Measurements from ENCODE around the gene IFT81. TPM values are rescaled to one million over a fixed set of nuclear protein-coding genes. Genes with fewer than 3 reads are reported as not detected.
A peak's percentile ranks its signal among the peaks of the same experiment; 100 is the strongest.

The IFT81 gene
- total and polyA plus RNA-seq, 2 experiments from 2014 or later, result 17.5 to 22.3 TPM

DNA sequence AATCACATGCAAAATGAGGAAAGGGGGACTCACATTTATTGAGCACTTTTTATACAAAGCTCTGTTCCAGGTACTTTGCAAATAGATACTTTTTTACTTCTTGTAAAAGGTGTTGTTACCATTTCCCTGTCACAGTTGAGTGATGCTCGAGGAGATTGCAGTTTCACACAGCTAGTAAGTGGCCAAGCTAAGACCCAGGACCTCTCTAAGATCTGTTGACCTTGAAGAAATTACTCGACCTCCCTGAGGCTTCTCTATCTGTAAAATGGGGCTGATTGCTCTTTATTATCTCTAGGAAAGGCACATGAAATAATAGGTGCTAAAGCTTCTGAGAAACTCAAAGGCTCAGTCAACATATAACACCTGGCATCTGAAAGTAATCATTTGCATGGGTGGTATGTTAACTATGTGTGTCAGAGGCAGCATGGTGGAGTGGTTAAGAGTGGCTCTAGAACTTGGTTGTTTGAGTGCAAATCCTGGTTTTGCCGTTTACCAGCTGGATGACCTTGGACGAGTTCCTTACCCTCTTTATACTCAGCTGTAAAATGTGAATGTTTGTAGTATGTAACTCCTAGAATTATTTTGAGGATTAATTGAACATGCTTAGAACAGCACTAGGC is 41.5 kb downstream of the IFT81 start:
- Histone ChIP-seq H3K4me2 (no peak overlapping the region), H3K36me3 (ENCODE audit: insufficient read depth) (no peaks in the 10 kb centered on the region), H3K9me2 (ENCODE audit: insufficient read depth) (no peaks in the 10 kb centered on the region), H3K27me3 (ENCODE audit: insufficient read depth) (no peaks in the 10 kb centered on the region), H3K79me2 (replicated peaks; ENCODE audit: insufficient read depth) (no peaks in the 10 kb centered on the region), H3K4me3 (no peak overlapping the region), H4K20me1 (replicated peaks; ENCODE audit: insufficient read depth) (no peaks in the 10 kb centered on the region), H2AFZ (no peak overlapping the region), H3K4me1 (ENCODE audit: insufficient read depth) (peaks cover 14% of the 10 kb centered on the region; the same call in 1 of the 2 replicates), H3F3A (replicated peaks; ENCODE audit: low read depth) (no peaks in the 10 kb centered on the region), H3K27ac (ENCODE audit: low read depth) (peak overlapping the region; percentile 47)
- H3K4me3 Mint-ChIP-seq, result no peak overlapping the region
- H3K9me3 Mint-ChIP-seq, result no peaks in the 10 kb centered on the region
- TF ChIP-seq JUNB (IDR thresholded peaks at IDR 0.05; ENCODE audit: unreplicated experiment) (no peak), ZNF331 (CRISPR knock-in tag; IDR thresholded peaks at IDR 0.05; ENCODE audit: low read depth) (no peak), CREB1 (CRISPR knock-in tag; IDR thresholded peaks at IDR 0.05; ENCODE audit: low read depth) (no peak), ZNF114 (CRISPR knock-in tag; IDR thresholded peaks at IDR 0.05) (no peak), NANOG (IDR thresholded peaks at IDR 0.05; ENCODE audit: borderline replicate concordance) (no peak), STAT1 (IDR thresholded peaks at IDR 0.05; ENCODE audit: unreplicated experiment) (no peak), POLR2AphosphoS5 (IDR thresholded peaks at IDR 0.05; ENCODE audit: low read depth) (no peak), EZH2phosphoT487 (IDR thresholded peaks at IDR 0.05; ENCODE audit: unreplicated experiment) (no peak), EZH2 (IDR thresholded peaks at IDR 0.05; ENCODE audit: low read depth, unreplicated experiment) (no peak)
- TF ChIP-seq, protein P1, sequence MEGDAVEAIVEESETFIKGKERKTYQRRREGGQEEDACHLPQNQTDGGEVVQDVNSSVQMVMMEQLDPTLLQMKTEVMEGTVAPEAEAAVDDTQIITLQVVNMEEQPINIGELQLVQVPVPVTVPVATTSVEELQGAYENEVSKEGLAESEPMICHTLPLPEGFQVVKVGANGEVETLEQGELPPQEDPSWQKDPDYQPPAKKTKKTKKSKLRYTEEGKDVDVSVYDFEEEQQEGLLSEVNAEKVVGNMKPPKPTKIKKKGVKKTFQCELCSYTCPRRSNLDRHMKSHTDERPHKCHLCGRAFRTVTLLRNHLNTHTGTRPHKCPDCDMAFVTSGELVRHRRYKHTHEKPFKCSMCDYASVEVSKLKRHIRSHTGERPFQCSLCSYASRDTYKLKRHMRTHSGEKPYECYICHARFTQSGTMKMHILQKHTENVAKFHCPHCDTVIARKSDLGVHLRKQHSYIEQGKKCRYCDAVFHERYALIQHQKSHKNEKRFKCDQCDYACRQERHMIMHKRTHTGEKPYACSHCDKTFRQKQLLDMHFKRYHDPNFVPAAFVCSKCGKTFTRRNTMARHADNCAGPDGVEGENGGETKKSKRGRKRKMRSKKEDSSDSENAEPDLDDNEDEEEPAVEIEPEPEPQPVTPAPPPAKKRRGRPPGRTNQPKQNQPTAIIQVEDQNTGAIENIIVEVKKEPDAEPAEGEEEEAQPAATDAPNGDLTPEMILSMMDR (conservative IDR thresholded peaks at IDR 0.05; ENCODE audit: low read depth in 2 of 2), result no peak
- TF ChIP-seq, protein P2, sequence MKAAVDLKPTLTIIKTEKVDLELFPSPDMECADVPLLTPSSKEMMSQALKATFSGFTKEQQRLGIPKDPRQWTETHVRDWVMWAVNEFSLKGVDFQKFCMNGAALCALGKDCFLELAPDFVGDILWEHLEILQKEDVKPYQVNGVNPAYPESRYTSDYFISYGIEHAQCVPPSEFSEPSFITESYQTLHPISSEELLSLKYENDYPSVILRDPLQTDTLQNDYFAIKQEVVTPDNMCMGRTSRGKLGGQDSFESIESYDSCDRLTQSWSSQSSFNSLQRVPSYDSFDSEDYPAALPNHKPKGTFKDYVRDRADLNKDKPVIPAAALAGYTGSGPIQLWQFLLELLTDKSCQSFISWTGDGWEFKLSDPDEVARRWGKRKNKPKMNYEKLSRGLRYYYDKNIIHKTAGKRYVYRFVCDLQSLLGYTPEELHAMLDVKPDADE (IDR thresholded peaks at IDR 0.05), result no peak
- TF ChIP-seq, protein P3, sequence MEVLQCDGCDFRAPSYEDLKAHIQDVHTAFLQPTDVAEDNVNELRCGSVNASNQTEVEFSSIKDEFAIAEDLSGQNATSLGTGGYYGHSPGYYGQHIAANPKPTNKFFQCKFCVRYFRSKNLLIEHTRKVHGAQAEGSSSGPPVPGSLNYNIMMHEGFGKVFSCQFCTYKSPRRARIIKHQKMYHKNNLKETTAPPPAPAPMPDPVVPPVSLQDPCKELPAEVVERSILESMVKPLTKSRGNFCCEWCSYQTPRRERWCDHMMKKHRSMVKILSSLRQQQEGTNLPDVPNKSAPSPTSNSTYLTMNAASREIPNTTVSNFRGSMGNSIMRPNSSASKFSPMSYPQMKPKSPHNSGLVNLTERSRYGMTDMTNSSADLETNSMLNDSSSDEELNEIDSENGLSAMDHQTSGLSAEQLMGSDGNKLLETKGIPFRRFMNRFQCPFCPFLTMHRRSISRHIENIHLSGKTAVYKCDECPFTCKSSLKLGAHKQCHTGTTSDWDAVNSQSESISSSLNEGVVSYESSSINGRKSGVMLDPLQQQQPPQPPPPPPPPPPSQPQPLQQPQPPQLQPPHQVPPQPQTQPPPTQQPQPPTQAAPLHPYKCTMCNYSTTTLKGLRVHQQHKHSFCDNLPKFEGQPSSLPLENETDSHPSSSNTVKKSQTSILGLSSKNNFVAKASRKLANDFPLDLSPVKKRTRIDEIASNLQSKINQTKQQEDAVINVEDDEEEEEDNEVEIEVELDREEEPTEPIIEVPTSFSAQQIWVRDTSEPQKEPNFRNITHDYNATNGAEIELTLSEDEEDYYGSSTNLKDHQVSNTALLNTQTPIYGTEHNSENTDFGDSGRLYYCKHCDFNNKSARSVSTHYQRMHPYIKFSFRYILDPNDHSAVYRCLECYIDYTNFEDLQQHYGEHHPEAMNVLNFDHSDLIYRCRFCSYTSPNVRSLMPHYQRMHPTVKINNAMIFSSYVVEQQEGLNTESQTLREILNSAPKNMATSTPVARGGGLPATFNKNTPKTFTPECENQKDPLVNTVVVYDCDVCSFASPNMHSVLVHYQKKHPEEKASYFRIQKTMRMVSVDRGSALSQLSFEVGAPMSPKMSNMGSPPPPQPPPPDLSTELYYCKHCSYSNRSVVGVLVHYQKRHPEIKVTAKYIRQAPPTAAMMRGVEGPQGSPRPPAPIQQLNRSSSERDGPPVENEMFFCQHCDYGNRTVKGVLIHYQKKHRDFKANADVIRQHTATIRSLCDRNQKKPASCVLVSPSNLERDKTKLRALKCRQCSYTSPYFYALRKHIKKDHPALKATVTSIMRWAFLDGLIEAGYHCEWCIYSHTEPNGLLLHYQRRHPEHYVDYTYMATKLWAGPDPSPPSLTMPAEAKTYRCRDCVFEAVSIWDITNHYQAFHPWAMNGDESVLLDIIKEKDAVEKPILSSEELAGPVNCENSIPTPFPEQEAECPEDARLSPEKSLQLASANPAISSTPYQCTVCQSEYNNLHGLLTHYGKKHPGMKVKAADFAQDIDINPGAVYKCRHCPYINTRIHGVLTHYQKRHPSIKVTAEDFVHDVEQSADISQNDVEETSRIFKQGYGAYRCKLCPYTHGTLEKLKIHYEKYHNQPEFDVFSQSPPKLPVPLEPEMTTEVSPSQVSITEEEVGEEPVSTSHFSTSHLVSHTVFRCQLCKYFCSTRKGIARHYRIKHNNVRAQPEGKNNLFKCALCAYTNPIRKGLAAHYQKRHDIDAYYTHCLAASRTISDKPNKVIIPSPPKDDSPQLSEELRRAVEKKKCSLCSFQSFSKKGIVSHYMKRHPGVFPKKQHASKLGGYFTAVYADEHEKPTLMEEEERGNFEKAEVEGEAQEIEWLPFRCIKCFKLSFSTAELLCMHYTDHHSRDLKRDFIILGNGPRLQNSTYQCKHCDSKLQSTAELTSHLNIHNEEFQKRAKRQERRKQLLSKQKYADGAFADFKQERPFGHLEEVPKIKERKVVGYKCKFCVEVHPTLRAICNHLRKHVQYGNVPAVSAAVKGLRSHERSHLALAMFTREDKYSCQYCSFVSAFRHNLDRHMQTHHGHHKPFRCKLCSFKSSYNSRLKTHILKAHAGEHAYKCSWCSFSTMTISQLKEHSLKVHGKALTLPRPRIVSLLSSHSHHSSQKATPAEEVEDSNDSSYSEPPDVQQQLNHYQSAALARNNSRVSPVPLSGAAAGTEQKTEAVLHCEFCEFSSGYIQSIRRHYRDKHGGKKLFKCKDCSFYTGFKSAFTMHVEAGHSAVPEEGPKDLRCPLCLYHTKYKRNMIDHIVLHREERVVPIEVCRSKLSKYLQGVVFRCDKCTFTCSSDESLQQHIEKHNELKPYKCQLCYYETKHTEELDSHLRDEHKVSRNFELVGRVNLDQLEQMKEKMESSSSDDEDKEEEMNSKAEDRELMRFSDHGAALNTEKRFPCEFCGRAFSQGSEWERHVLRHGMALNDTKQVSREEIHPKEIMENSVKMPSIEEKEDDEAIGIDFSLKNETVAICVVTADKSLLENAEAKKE (CRISPR knock-in tag; IDR thresholded peaks at IDR 0.05), result no peak
- TF ChIP-seq, protein P4, sequence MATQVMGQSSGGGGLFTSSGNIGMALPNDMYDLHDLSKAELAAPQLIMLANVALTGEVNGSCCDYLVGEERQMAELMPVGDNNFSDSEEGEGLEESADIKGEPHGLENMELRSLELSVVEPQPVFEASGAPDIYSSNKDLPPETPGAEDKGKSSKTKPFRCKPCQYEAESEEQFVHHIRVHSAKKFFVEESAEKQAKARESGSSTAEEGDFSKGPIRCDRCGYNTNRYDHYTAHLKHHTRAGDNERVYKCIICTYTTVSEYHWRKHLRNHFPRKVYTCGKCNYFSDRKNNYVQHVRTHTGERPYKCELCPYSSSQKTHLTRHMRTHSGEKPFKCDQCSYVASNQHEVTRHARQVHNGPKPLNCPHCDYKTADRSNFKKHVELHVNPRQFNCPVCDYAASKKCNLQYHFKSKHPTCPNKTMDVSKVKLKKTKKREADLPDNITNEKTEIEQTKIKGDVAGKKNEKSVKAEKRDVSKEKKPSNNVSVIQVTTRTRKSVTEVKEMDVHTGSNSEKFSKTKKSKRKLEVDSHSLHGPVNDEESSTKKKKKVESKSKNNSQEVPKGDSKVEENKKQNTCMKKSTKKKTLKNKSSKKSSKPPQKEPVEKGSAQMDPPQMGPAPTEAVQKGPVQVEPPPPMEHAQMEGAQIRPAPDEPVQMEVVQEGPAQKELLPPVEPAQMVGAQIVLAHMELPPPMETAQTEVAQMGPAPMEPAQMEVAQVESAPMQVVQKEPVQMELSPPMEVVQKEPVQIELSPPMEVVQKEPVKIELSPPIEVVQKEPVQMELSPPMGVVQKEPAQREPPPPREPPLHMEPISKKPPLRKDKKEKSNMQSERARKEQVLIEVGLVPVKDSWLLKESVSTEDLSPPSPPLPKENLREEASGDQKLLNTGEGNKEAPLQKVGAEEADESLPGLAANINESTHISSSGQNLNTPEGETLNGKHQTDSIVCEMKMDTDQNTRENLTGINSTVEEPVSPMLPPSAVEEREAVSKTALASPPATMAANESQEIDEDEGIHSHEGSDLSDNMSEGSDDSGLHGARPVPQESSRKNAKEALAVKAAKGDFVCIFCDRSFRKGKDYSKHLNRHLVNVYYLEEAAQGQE (IDR thresholded peaks at IDR 0.05; ENCODE audit: unreplicated experiment), result no peak
- peaks cover 17% of the 10 kb centered on the region for H3K4me1 Mint-ChIP-seq
- peaks cover 12% of the 10 kb centered on the region; the same call in 2 of the 3 replicates for H3K36me3 Mint-ChIP-seq (ENCODE audit: low read depth)
- peaks cover 2% of the 10 kb centered on the region for H3K27me3 Mint-ChIP-seq (ENCODE audit: insufficient read depth, low read depth, poor library complexity)
- DNase-seq (ENCODE audit: low spot score) (peak; percentile 81), ATAC-seq (peak; percentile 87)
- peak overlapping the region; percentile 15; the same call in 1 of the 2 replicates for H3K27ac Mint-ChIP-seq

Measured in GM23338 (cell line).